ENCODE data around the gene DDB1.
"Not testable (repeated sequence)": the region's sequence is repeated elsewhere in the genome, so short reads cannot be mapped to it uniquely, and the experiment has no call there.

Gene DDB1

DNA sequence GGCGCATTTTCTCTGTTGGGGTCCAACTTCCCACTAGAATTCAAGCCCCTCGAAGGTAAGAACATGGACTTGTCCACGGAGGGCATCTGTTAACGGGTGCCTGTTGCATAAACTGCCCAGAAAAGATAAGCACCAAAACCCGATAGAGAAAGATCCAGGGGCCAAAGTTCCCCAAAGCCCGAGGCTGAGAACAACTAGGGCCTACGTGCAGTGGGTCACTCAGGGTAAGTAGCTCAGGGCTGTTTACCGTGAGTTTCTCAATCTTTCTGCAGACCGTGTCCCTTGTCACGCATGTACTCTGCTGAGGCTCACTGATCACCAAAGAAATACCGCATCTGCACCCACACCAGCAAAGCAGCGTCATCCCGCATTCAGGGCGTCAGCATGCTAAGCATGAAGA is 67.5 kb downstream of the DDB1 start:
- no peak for DNase-seq

- DNase-seq: no peak
These were observed 68.1 kb downstream of the DDB1 start for GRCh38 chr11:61264795-61265194.

DNA sequence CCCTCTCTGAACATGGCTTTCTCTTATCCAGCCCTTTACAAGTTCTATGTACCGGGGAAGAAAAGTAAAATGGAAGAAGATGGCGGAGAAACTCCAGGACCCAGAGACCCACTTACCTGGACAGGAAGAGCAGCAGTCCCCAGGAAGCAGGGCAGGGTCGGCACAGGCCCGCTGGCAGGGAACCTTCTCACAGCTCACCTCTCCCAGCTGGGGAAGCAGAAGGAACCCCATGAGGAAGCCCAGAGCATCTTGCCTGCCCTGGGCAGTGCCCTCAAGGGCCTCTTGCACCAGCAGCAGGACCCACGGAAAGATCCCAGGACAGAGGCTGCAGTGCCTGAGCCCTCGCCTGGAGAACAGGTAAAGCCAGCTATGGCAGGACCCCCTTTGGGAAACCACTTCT is 68.5 kb downstream of the DDB1 start:
- no peak for DNase-seq

- DNase-seq: no peak
These were observed 73.5 kb downstream of the DDB1 start for GRCh38 chr11:61259363-61259762.

- no peak for DNase-seq
These were observed 74.4 kb downstream of the DDB1 start for GRCh38 chr11:61258546-61258945.

GRCh38 chr11:61256710-61257482 is 76.0 kb downstream of the DDB1 start:
- DNase-seq: no peak

DNA sequence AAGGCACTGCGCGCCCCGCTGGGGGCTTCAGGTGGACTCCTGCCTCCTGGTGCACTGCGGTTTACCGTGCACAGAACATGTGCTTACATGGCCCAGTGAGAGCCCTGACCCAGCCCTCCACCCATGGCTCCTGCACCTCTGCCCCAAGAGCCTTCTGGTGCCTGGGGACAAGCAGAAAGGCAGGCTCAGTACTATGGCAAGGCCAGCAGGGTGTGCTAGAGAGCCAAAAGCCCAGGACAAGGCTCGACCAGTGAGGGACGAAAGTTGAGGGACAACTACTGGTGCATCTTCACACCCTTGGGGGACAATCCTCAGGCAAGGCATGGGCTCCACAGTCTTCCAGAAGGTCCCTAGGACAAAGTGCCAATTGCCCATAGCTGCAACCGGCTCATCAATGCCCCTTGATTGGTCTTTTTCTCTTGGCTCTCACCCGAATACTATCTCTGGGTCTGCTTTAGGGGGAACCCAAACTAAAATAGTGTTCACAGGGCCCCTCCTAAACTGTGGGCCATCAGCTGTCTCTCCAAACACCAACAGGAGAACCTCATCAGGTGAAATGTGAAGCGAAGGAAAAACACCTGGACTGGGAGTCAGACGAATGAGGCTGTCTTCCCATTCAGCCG is 78.4 kb downstream of the DDB1 start:
- DNase-seq: peak; percentile 48

DNA sequence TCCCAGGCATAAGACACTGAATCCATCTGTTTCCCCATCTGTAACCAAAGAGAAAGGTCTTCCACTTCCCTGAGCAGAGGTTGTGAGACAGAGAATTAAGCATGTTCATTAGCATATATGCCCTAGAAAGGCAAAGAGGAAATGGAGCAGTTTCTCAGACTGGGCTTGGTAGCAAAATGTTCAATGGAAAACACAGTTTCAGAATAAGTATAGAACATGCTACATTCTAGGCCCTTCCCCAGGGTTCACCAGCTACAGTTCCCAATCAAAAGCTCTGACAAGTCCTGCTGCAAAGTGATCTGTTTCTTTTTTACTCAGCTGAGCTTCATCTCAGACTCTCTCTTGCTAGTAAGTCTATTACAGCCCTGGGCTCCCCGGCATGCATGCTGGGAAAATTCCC is 80.6 kb downstream of the DDB1 start:
- DNase-seq: not testable (repeated sequence)

DNA sequence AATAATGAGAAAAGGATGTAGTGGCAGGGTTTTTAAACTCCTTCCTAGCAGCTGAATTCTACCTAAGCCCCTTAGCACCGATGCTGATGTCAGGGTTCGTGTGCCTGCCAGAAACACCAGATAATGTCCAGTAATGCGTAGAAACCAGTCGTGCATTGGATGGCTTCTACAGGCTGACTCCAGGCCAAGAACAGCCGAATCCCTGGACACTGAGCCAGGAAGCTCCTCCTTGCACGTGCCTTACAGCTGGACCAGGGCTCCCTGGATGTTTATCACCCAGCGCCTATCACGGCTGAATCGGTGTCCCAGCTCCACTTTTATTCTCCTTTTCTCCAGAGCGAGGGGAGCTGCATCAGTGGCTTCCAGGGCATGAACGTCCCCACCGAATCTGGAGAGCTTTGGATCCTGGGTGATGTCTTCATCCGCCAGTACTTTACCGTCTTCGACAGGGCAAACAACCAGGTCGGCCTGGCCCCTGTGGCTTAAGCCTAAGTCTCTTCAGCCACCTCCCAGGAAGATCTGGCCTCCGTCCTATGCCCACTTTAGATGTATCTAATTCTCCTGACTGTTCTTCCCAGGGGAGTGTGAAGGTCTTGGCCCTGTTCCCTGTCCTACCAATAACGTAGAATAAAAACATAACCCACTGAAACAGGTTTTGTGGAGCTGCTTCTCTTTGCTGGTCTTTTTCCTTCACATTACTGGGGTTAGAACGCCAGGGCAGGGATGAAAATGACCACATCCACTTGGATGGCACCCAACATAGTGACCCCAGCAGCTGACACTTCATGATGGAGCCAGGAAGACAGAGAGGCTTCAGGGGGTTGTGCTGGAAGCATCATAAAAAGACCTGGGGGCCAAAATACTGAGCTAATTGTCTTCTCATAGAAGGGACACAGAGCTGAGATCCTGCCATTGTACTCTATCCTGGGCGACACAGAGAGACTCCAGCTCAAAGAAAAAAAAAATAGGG is 81.8 kb downstream of the DDB1 start:
- peak; percentile 4 for DNase-seq
